Omental fat pad (tissue), 4 donors: ENCODE measurements around the gene DMRTB1. TPM values are rescaled to one million over a fixed set of nuclear protein-coding genes. Genes with fewer than 3 reads are reported as not detected.

ENCODE experiments used
- ATAC-seq: fragments of 150-250 bp; one replicate; pipeline ENCODE4 v1.9.1; 2016; ENCODE audit warnings: mild to moderate bottlenecking, moderate library complexity; ENCODE audit not compliant: low FRiP score
- DNase-seq: peaks from one replicate; pipeline ENCODE4 v3.0.0-alpha.2; 2019; ENCODE audit warnings: low spot score
- total RNA-seq, 4 donors: library from RNA; depleted of rRNA; stranded (reverse); fragments of >200 nt; gene quantifications; one replicate each; pipeline ENCODE4 v1.1.0, GENCODE V29; 2016
- TF ChIP-seq, protein P1 (sequence below), 3 donors: fragments of 450-650 bp; IDR thresholded peaks; one replicate each; pipeline ENCODE4 v1.5.1; 2016 to 2017; ENCODE audit warnings: antibody characterized with exemption in 3 of 3, mild to moderate bottlenecking in 3 of 3, moderate library complexity in 2 of 3

Gene DMRTB1
- not detected for total RNA-seq

GRCh38 chr1:53459321-53460175, at the start of gene DMRTB1:
DMRTB1 (plus strand) TSS chr1:53459399; CDS start chr1:53459454, 55 bp downstream.
- TF ChIP-seq, protein P1, sequence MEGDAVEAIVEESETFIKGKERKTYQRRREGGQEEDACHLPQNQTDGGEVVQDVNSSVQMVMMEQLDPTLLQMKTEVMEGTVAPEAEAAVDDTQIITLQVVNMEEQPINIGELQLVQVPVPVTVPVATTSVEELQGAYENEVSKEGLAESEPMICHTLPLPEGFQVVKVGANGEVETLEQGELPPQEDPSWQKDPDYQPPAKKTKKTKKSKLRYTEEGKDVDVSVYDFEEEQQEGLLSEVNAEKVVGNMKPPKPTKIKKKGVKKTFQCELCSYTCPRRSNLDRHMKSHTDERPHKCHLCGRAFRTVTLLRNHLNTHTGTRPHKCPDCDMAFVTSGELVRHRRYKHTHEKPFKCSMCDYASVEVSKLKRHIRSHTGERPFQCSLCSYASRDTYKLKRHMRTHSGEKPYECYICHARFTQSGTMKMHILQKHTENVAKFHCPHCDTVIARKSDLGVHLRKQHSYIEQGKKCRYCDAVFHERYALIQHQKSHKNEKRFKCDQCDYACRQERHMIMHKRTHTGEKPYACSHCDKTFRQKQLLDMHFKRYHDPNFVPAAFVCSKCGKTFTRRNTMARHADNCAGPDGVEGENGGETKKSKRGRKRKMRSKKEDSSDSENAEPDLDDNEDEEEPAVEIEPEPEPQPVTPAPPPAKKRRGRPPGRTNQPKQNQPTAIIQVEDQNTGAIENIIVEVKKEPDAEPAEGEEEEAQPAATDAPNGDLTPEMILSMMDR (IDR thresholded peaks at IDR 0.05): no peak
- DNase-seq (no peak), ATAC-seq (no peak)

DNA sequence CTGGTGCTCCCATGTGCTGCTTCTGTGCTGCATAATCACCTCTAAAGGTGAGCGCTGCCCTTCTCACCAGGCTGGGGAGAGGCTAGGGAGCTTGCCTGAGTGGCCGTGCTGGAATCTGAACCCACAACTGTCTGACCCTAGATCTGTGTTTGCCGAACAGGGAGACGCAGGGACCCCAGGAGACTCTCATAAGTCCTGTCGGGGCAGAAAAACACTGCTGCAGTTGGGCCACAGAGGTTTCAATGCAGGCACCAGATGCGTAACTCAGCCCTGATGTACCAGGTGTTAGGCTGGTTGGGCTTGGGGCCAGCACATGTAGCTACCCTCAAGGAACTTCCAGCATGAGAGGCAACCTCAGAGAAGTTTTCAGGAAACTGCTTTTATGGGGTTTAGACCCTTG, 49.5 kb upstream of the DMRTB1 start:
- DNase-seq (no peak), ATAC-seq (no peak)
- TF ChIP-seq, protein P1 (IDR thresholded peaks at IDR 0.05): no peak

- TF ChIP-seq, protein P1 (IDR thresholded peaks at IDR 0.05): no peak
- DNase-seq (no peak), ATAC-seq (no peak)
Observed at GRCh38 chr1:53410100-53410541, 49.1 kb upstream of the DMRTB1 start.

- no peak for ATAC-seq
- no peak for DNase-seq
- TF ChIP-seq, protein P1 (IDR thresholded peaks at IDR 0.05): no peak
Observed at GRCh38 chr1:53410701-53411100, 48.5 kb upstream of the DMRTB1 start.

- ATAC-seq: no peak
- TF ChIP-seq, protein P1 (IDR thresholded peaks at IDR 0.05): no peak
- DNase-seq: no peak
Observed at GRCh38 chr1:53411541-53412152, 47.6 kb upstream of the DMRTB1 start.

DNA sequence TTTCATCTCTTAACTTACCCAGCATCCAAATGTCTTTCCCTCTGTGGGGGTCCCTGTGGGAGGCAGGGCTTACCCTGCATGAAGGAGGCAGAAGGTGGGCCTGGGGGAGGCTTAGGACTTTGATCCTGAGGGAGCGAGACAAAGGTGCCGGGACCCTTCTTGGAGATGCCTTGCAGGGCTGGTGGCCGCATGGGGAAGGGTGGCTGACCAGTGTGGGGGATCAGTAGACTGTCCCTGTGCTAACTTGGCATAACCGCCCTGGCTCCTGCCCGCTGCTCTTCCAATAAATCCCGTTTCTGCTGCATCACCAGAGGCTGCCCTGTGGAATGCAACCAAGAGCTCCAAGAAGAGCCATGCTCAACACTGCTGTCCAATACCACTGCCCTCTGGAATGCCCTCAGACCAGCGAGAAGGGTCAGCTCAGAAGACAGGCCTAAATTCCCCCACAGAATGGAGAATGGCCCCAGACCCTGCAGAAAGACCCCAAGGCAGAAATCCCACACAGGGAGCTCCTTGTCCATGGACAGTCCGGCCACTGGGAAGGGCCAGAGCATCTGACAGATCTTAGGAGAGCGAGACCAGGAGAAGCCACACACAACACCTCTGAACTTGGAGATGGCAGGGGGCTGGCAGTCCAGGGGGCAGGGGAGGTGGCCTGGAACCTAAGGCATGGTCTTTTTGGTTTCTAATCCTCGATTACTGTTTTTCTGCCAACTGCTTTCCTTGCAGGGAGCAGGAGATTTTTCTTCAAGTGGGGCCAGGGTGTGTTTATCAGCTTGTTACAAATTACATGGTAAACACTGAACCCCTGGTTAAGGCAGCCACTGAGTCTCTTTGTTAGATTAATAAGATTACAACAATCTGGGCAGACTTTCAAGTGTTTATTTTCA, 46.7 kb upstream of the DMRTB1 start:
- TF ChIP-seq, protein P1 (IDR thresholded peaks at IDR 0.05): no peak
- DNase-seq (no peak), ATAC-seq (no peak)
